ENCODE measurements around the gene SMIM43.
"Not testable (repeated sequence)": the region's sequence is repeated elsewhere in the genome, so short reads cannot be mapped to it uniquely, and the experiment has no call there.

Gene SMIM43

DNA sequence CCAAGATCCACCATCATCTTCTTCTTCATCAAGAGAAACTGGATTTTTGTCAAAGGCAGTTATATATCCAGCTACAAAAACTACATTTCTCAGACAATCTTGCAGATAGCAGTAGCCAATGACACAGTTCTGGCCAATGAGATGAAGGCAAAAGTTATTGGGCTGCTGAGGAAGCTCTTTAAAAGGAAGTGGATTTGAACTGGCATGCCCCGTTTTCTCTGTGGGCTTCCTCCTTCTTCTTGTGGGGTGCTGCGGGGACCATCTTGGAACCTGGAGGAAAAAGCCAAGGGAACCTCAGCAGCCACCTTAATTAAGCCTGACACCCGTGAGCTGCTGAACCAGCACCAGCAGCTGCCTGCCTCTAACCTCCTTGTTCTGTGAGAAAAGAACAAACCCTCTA is 4.8 kb downstream of the SMIM43 start:
- Histone ChIP-seq H3K27me3 (ENCODE audit: low read depth, low read length) (peaks cover 5% of the 10 kb centered on the region), H3K4me1 (ENCODE audit: control insufficient read depth in 1 of 2, insufficient read depth in 2 of 2, low read length in 2 of 2) (peaks cover 0 to 10% of the 10 kb centered on the region in 2 donors), H3K4me3 (ENCODE audit: low read depth in 1 of 2, low read length in 2 of 2) (no peak overlapping the region), H3K9me3 (ENCODE audit: control insufficient read depth in 1 of 2, low read length in 2 of 2) (no peaks in the 10 kb centered on the region), H3K36me3 (ENCODE audit: control insufficient read depth in 1 of 2, insufficient read depth in 2 of 2, low read length in 2 of 2) (no peaks in the 10 kb centered on the region), H3K27ac (ENCODE audit: low read length) (no peak overlapping the region)

DNA sequence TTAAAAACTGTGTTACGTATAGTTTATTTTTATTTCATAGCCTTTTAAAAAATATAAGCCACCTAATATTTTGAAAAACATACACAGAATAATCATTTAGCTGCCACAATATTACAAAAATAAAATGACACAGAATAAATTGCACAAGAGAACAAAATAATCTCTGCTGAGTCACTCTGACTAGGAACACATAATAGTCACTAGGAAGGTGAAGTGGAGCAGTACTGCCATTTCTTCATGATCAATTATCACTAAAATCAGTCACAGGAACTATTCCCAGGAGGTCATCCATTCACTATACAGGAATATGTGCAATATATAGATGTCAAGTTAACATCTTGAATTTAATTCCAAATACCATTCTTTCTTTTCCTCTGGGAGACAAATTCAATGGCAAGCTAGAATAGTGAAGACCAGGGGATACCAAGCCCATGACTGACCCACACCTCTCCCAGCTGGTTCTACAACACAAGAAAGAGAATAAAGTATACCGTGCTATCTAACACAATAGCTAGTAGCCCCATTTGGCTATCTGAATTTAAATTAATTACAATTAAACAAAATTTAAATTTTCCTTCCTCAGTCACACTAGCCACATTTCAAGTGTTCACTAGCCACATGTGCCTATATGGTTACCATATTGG is 5.9 kb downstream of the SMIM43 start:
- Histone ChIP-seq H3K27me3 (ENCODE audit: low read depth, low read length) (no peaks in the 10 kb centered on the region), H3K4me3 (ENCODE audit: low read depth in 1 of 2, low read length in 2 of 2) (no peak overlapping the region), H3K36me3 (ENCODE audit: control insufficient read depth in 1 of 2, insufficient read depth in 2 of 2, low read length in 2 of 2) (no peaks in the 10 kb centered on the region), H3K27ac (ENCODE audit: low read length) (no peak overlapping the region), H3K4me1 (ENCODE audit: control insufficient read depth in 1 of 2, insufficient read depth in 2 of 2, low read length in 2 of 2) (no peaks in the 10 kb centered on the region), H3K9me3 (ENCODE audit: control insufficient read depth in 1 of 2, low read length in 2 of 2) (no peaks in the 10 kb centered on the region)

DNA sequence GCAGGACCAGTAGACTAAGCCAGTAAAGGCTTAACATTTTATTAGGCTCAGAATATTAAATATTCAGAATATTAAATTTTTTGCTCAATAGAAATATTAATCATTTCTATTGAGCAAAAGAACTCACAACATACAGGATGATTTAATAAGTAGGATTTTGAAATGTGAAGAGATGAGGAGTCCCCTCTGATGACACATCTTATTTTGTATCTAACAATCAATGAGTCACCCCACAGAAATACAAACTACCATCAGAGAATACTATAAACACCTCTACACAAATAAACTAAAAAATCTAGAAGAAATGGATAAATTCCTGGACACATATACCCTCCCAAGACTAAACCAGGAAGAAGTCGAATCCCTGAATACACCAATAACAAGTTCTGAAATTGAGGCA is 12.8 kb downstream of the SMIM43 start:
- H3K27ac ChIP-seq (ENCODE audit: low read length); H3K9me3 ChIP-seq (ENCODE audit: control insufficient read depth in 1 of 2, low read length in 2 of 2); H3K27me3 ChIP-seq (ENCODE audit: low read depth, low read length); H3K4me3 ChIP-seq (ENCODE audit: low read depth in 1 of 2, low read length in 2 of 2); H3K4me1 ChIP-seq (ENCODE audit: control insufficient read depth in 1 of 2, insufficient read depth in 2 of 2, low read length in 2 of 2); H3K36me3 ChIP-seq (ENCODE audit: control insufficient read depth in 1 of 2, insufficient read depth in 2 of 2, low read length in 2 of 2): not testable (repeated sequence)

DNA sequence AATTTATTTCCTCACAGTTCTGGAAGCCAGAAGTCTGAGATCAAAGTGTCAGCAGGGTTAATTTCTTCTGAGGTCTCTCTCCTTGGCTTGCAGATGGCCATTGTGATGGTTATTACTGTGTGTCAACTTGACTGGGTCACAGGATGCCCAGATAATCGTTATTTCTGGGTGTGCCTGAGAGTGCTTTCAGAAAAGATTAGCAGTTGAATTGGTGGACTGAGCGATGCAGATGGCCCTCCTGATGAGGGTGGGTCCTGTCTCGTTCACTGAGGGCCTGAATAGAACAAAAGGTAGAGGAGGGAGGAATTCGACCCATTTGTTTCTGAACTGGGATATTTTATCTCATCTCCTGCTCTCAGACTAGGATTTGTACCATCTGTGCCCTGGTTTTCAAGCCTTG is 15.7 kb downstream of the SMIM43 start:
- H3K36me3 ChIP-seq (ENCODE audit: control insufficient read depth in 1 of 2, insufficient read depth in 2 of 2, low read length in 2 of 2), result no peaks in the 10 kb centered on the region
- H3K27me3 ChIP-seq (ENCODE audit: low read depth, low read length), result no peaks in the 10 kb centered on the region
- H3K9me3 ChIP-seq (ENCODE audit: control insufficient read depth in 1 of 2, low read length in 2 of 2), result no peaks in the 10 kb centered on the region
- H3K27ac ChIP-seq (ENCODE audit: low read length), result no peak overlapping the region
- H3K4me3 ChIP-seq (ENCODE audit: low read depth in 1 of 2, low read length in 2 of 2), result no peak overlapping the region
- no peaks in the 10 kb centered on the region for H3K4me1 ChIP-seq (ENCODE audit: control insufficient read depth in 1 of 2, insufficient read depth in 2 of 2, low read length in 2 of 2)

DNA sequence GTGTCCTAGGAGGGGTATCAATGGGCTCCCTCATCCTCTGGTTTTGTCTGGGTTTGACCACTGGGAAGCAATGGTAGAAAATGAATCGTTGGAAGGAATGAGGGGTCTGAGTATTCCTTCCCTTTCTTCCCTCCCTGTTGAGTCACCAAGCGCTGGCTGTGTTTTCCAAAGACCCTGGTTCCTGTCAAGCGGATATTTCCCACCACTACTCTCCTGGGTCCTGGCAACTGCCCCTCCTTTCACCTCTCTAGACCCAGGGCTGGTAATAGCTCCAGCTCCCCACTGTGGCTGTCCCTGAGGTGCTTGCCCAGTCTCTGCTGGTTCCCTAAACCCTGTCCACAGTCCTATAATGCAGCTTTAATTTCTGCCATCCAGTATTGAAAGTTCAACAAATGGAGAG is 22.2 kb downstream of the SMIM43 start:
- Histone ChIP-seq H3K9me3 (ENCODE audit: control insufficient read depth in 1 of 2, low read length in 2 of 2) (no peaks in the 10 kb centered on the region), H3K27me3 (ENCODE audit: low read depth, low read length) (no peaks in the 10 kb centered on the region), H3K27ac (ENCODE audit: low read length) (no peak overlapping the region)

DNA sequence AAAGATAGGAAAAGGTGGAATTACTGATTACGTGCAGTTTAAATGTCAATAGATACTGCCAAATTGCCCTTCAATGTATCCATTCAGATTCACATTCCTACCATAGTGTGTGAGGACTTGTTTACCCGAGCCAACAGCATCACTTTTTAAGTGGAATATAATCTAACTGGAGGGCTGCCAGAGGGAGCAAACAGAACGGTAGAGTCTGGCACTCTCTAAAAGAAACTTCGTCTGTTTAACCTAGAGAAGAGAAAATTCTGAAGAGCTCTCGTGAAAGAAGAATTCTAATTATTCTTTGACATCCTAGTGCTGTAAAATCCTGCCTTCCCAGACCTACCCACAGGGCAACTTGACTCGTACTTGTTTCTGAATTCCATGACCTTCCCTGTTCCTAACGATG is 23.2 kb downstream of the SMIM43 start:
- no peak overlapping the region for H3K27ac ChIP-seq (ENCODE audit: low read length)
- H3K27me3 ChIP-seq (ENCODE audit: low read depth, low read length), result no peaks in the 10 kb centered on the region

More for the DNA sequence above, 22.2 kb downstream of the SMIM43 start:
- H3K36me3 ChIP-seq (ENCODE audit: control insufficient read depth in 1 of 2, insufficient read depth in 2 of 2, low read length in 2 of 2), result no peaks in the 10 kb centered on the region
- H3K4me3 ChIP-seq (ENCODE audit: low read depth in 1 of 2, low read length in 2 of 2), result no peak overlapping the region
- peaks cover 0 to 2% of the 10 kb centered on the region in 2 donors for H3K4me1 ChIP-seq (ENCODE audit: control insufficient read depth in 1 of 2, insufficient read depth in 2 of 2, low read length in 2 of 2)

DNA sequence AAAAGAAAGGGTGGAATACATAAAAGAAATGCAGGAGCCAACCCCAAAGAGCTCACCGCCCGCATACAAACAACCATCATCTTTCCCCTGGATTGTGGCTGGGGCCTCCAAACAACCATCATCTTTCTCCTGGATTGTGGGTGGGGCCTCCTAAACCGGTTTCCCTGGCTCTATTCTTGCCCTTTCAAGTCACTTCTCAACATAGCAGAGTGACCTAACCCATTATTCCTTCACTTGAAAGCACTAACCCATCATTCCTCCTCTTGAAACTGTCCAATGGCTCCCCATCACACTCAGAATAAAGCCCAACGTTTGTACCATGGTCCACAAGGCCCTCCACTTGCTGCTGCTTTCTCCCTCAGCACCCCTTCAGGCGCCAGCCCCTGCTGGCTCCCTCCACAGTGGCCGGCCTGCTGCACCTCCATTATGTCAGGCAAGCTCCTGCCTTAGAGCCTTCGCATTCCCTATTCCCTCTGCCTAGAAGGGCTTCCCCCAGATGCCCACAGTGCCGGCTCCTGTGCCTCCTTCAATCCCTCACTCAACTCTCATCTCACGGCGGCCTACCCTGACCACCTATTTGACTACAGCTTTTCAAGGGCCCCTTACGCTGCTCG is 24.1 kb downstream of the SMIM43 start:
- Histone ChIP-seq H3K36me3 (ENCODE audit: control insufficient read depth in 1 of 2, insufficient read depth in 2 of 2, low read length in 2 of 2) (no peaks in the 10 kb centered on the region), H3K27me3 (ENCODE audit: low read depth, low read length) (no peaks in the 10 kb centered on the region), H3K4me1 (ENCODE audit: control insufficient read depth in 1 of 2, insufficient read depth in 2 of 2, low read length in 2 of 2) (peaks cover 0 to 4% of the 10 kb centered on the region in 2 donors), H3K9me3 (ENCODE audit: control insufficient read depth in 1 of 2, low read length in 2 of 2) (no peaks in the 10 kb centered on the region), H3K27ac (ENCODE audit: low read length) (no peak overlapping the region), H3K4me3 (ENCODE audit: low read depth in 1 of 2, low read length in 2 of 2) (no peak overlapping the region)

More for the DNA sequence above, 23.2 kb downstream of the SMIM43 start:
- Histone ChIP-seq H3K9me3 (ENCODE audit: control insufficient read depth in 1 of 2, low read length in 2 of 2) (no peaks in the 10 kb centered on the region), H3K4me3 (ENCODE audit: low read depth in 1 of 2, low read length in 2 of 2) (no peak overlapping the region), H3K4me1 (ENCODE audit: control insufficient read depth in 1 of 2, insufficient read depth in 2 of 2, low read length in 2 of 2) (peaks cover 0 to 4% of the 10 kb centered on the region in 2 donors), H3K36me3 (ENCODE audit: control insufficient read depth in 1 of 2, insufficient read depth in 2 of 2, low read length in 2 of 2) (no peaks in the 10 kb centered on the region)

DNA sequence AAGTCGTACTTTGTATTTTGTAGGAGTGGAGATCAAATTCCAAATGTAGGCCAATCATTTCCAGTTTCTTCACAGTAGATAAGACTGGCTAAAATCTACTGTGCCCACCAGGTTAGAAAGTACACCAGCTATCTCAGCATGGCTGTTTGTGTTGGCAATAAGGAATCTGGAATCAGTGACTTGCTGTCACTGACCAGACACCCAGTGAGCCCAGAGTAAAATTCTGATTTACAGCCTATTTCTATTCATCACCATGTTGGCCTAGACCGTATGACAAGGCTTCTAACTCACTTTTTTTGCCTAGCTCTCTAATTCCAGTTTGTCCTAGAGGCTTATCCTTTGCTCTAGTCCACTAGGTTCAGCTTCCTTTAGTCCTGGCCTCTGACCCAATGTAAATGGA is 25.4 kb downstream of the SMIM43 start:
- Histone ChIP-seq H3K9me3 (ENCODE audit: control insufficient read depth in 1 of 2, low read length in 2 of 2) (no peaks in the 10 kb centered on the region), H3K36me3 (ENCODE audit: control insufficient read depth in 1 of 2, insufficient read depth in 2 of 2, low read length in 2 of 2) (no peaks in the 10 kb centered on the region), H3K27ac (ENCODE audit: low read length) (no peak overlapping the region), H3K4me1 (ENCODE audit: control insufficient read depth in 1 of 2, insufficient read depth in 2 of 2, low read length in 2 of 2) (peaks cover 0 to 4% of the 10 kb centered on the region in 2 donors), H3K27me3 (ENCODE audit: low read depth, low read length) (no peaks in the 10 kb centered on the region), H3K4me3 (ENCODE audit: low read depth in 1 of 2, low read length in 2 of 2) (no peak overlapping the region)

DNA sequence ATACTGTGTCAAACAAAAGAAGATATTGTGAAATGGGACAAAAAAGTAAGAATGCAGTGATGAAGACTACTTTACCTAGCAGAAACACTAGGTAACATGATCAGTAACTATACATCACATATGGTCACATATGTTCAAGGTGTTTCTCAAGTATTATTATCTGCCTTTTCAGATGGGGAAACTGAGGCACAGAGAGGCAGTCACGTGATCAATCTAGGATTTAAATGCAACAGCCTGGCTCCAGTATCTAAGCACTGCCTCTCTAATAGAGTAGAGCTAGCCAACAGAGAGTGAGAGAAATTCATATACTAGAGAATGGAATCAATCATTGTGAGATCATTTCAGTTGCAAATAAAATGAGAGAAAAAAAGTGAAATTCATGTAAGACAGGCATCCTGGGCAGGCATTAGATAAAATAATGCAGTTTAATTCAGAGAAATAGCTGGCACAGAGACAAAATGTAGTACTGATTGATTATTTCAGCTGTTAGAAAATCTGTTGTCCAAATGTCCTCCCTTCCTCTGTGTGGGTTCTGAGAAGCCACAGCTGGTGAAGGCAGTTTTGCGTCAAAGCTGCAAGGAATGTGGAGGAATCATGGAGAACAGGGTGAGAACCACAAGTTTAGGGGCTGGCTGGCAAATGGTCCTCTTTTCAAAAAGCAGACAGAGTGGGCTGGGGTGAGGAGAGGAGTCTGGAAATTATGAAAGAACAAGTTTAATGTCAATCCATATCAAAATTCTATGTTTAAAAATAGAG is 26.0 kb downstream of the SMIM43 start:
- Histone ChIP-seq H3K36me3 (ENCODE audit: control insufficient read depth in 1 of 2, insufficient read depth in 2 of 2, low read length in 2 of 2) (no peaks in the 10 kb centered on the region), H3K27me3 (ENCODE audit: low read depth, low read length) (no peaks in the 10 kb centered on the region), H3K4me3 (ENCODE audit: low read depth in 1 of 2, low read length in 2 of 2) (no peak overlapping the region), H3K27ac (ENCODE audit: low read length) (no peak overlapping the region), H3K9me3 (ENCODE audit: control insufficient read depth in 1 of 2, low read length in 2 of 2) (no peaks in the 10 kb centered on the region), H3K4me1 (ENCODE audit: control insufficient read depth in 1 of 2, insufficient read depth in 2 of 2, low read length in 2 of 2) (peaks cover 0 to 4% of the 10 kb centered on the region in 2 donors)

DNA sequence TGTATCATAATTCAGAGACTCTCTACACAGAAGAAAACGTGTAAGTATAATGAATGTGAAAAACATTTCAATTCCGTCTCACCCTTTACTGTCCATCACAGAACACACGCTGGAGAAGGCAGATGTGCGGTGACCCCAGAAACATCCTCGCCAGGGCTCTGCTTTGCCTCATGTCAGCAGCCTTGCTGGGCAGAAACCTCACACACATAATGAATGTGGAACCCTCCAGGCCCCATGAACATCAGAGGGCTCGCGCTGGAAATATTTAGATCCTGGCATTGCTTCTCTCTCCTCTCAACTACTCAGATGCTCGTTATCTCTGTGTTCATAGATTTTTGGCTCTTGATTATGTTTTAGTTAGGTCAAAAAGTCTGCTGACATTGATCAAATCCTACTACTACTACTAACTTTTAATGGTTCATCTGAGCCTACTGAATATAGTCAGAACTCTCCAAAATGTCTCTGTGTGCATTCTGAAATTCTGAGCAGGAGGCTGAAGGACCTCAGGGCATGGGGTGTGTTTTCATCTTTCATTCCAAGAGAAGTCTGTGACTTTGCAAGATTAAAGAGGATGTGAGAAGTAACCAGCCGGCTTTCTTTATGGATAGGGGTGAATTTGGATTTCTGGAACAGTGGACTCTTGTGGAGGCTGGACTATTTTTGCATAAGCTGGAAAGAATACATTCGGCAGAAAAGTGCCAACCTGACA is 27.0 kb downstream of the SMIM43 start:
- Histone ChIP-seq H3K4me1 (ENCODE audit: control insufficient read depth in 1 of 2, insufficient read depth in 2 of 2, low read length in 2 of 2) (peaks cover 0 to 4% of the 10 kb centered on the region in 2 donors), H3K27me3 (ENCODE audit: low read depth, low read length) (no peaks in the 10 kb centered on the region), H3K4me3 (ENCODE audit: low read depth in 1 of 2, low read length in 2 of 2) (no peak overlapping the region), H3K9me3 (ENCODE audit: control insufficient read depth in 1 of 2, low read length in 2 of 2) (no peaks in the 10 kb centered on the region), H3K27ac (ENCODE audit: low read length) (no peak overlapping the region), H3K36me3 (ENCODE audit: control insufficient read depth in 1 of 2, insufficient read depth in 2 of 2, low read length in 2 of 2) (no peaks in the 10 kb centered on the region)

DNA sequence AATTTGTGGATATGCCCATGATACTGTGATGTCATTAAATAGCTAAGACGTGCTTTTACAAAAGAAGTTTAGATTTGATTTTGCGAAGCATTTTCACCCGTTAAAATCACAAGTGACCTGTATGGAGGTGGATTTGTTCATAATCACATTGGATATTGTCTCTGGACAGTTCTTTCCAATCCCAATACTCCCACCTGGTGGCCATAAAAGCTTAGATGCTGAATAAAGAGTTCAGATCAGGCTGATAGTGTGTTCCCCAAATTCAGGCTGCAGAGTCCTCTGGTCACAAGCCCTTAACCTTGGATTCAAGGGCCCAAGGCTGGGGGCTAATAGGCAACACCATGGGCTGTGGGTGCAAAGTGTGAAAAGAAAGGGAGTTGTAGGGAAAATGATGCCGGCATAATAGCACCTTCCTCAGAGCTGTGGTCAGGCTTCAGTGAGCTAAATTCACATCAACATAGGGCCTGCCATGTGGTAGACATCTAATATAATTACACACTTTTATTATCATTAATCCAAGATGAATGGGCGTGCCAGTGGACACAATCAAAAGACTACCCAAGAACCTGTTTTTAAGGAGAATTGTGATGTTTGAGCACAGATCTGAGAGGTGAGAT is 28.1 kb downstream of the SMIM43 start:
- Histone ChIP-seq H3K27me3 (ENCODE audit: low read depth, low read length) (no peaks in the 10 kb centered on the region), H3K36me3 (ENCODE audit: control insufficient read depth in 1 of 2, insufficient read depth in 2 of 2, low read length in 2 of 2) (no peaks in the 10 kb centered on the region), H3K4me1 (ENCODE audit: control insufficient read depth in 1 of 2, insufficient read depth in 2 of 2, low read length in 2 of 2) (peaks cover 0 to 4% of the 10 kb centered on the region in 2 donors), H3K9me3 (ENCODE audit: control insufficient read depth in 1 of 2, low read length in 2 of 2) (no peaks in the 10 kb centered on the region), H3K4me3 (ENCODE audit: low read depth in 1 of 2, low read length in 2 of 2) (no peak overlapping the region), H3K27ac (ENCODE audit: low read length) (no peak overlapping the region)

Measured in muscle layer of duodenum (tissue), 2 donors.